Measurements from ENCODE around the gene NRXN3.

DNA sequence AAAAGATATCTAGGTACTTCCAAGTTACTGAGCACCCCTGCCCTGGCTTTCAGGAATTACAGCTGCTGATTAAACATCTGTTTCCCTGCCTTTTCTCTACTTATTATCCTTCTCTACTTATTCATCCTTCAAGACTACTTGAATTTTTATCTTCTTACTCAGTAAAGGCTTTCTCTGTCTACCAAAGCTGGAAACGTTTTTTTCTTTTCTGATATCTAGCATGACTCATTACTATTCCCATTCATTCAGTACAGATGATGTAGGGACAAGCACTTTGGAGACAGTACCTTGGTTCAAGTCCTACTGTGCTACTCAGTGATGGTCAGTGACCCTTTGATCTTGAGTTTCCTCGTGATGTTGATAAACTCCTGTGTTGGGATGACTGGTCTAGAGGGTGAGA is 848.7 kb downstream of the NRXN3 start:
- TF ChIP-seq POLR2A (IDR thresholded peaks at IDR 0.05) = no peak
- TF ChIP-seq, protein P1, sequence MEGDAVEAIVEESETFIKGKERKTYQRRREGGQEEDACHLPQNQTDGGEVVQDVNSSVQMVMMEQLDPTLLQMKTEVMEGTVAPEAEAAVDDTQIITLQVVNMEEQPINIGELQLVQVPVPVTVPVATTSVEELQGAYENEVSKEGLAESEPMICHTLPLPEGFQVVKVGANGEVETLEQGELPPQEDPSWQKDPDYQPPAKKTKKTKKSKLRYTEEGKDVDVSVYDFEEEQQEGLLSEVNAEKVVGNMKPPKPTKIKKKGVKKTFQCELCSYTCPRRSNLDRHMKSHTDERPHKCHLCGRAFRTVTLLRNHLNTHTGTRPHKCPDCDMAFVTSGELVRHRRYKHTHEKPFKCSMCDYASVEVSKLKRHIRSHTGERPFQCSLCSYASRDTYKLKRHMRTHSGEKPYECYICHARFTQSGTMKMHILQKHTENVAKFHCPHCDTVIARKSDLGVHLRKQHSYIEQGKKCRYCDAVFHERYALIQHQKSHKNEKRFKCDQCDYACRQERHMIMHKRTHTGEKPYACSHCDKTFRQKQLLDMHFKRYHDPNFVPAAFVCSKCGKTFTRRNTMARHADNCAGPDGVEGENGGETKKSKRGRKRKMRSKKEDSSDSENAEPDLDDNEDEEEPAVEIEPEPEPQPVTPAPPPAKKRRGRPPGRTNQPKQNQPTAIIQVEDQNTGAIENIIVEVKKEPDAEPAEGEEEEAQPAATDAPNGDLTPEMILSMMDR (IDR thresholded peaks at IDR 0.05) = no peak

Data from body of pancreas (tissue), 4 donors.